Neural cell (in vitro differentiated cells): ENCODE measurements around the gene SLC4A3. TPM values are rescaled to one million over a fixed set of nuclear protein-coding genes. Genes with fewer than 3 reads are reported as not detected.

Experiments used
- H2AFZ ChIP-seq: fragments of 200-600, 300-800 bp; sonication (generic), shearing (Covaris generic); 2 replicates; pipeline ENCODE4 v1.6.0; 2014; ENCODE audit warnings: low read depth, mild to moderate bottlenecking, antibody characterized with exemption, low read length, moderate library complexity
- H3F3A ChIP-seq: fragments of 200-600 bp; shearing (Covaris generic); 2 replicates; pipeline ENCODE4 v1.6.1; 2016; ENCODE audit warnings: mild to moderate bottlenecking, moderate library complexity, mixed read lengths, antibody characterized with exemption, low read length; ENCODE audit not compliant: insufficient read depth, poor library complexity, severe bottlenecking
- H3K27ac ChIP-seq: fragments of 200-600, 300-800 bp; sonication (generic), shearing (Covaris generic); 2 replicates; pipeline ENCODE4 v1.5.1; 2014; ENCODE audit warnings: mild to moderate bottlenecking, low read length, moderate library complexity
- H3K27me3 ChIP-seq: fragments of 300-800, 200-600 bp; sonication (generic), shearing (Covaris generic); 2 replicates; pipeline ENCODE4 v1.6.0; 2014; ENCODE audit warnings: mild to moderate bottlenecking, low read depth, low read length, moderate library complexity; ENCODE audit not compliant: insufficient read depth
- H3K36me3 ChIP-seq: fragments of 300-800, 200-600 bp; sonication (generic), shearing (Covaris generic); 2 replicates; pipeline ENCODE4 v1.5.1; 2014; ENCODE audit warnings: mild to moderate bottlenecking, antibody characterized with exemption, low read length, moderate library complexity; ENCODE audit not compliant: insufficient read depth
- H3K4me2 ChIP-seq: fragments of 300-800, 200-600 bp; sonication (generic), shearing (Covaris generic); 2 replicates; pipeline ENCODE4 v1.6.0; 2014; ENCODE audit warnings: mild to moderate bottlenecking, low read length
- H3K4me3 ChIP-seq: fragments of 300-800, 200-600 bp; sonication (generic), shearing (Covaris generic); 2 replicates; pipeline ENCODE4 v1.5.1; 2014; ENCODE audit warnings: mild to moderate bottlenecking, low read length, moderate library complexity
- H3K79me2 ChIP-seq: fragments of 200-600 bp; shearing (Covaris generic); replicated peaks from 2 replicates; pipeline ENCODE4 v1.6.0; 2014; ENCODE audit warnings: mild to moderate bottlenecking, low read length, moderate library complexity; ENCODE audit not compliant: insufficient read depth
- H3K9ac ChIP-seq: fragments of 300-800, 200-600 bp; sonication (generic), shearing (Covaris generic); 2 replicates; pipeline ENCODE4 v1.6.1; 2016; ENCODE audit warnings: mild to moderate bottlenecking, low read length, mixed read lengths
- H3K9me2 ChIP-seq: fragments of 200-600 bp; shearing (Covaris generic); 2 replicates; pipeline ENCODE4 v1.6.1; 2016; ENCODE audit warnings: mild to moderate bottlenecking, low read length, mixed read lengths; ENCODE audit not compliant: insufficient read depth
- H3K9me3 ChIP-seq: fragments of 200-600, 300-800 bp; sonication (generic), shearing (Covaris generic); 2 replicates; pipeline ENCODE4 v1.6.1; 2016; ENCODE audit warnings: mild to moderate bottlenecking, mixed run types, low read length, moderate library complexity, mixed read lengths
- H4K20me1 ChIP-seq: fragments of 200-600 bp; shearing (Covaris generic); 2 replicates; pipeline ENCODE4 v1.6.1; 2016; ENCODE audit warnings: mild to moderate bottlenecking, mixed run types; ENCODE audit not compliant: insufficient read depth
- EP300 ChIP-seq: fragments of 450-650 bp; conservative IDR thresholded peaks from 2 replicates; pipeline ENCODE4 v1.6.1; 2014; ENCODE audit warnings: antibody characterized with exemption, mild to moderate bottlenecking, moderate library complexity; ENCODE audit not compliant: poor library complexity, severe bottlenecking
- EZH2 ChIP-seq: fragments of 200-600, 300-800 bp; shearing (Covaris generic), sonication (generic); IDR thresholded peaks from 2 replicates; pipeline ENCODE4 v1.6.1; 2014; ENCODE audit warnings: antibody characterized with exemption, low read length, borderline replicate concordance, mild to moderate bottlenecking; ENCODE audit not compliant: insufficient read depth, poor library complexity, severe bottlenecking
- MXI1 ChIP-seq: fragments of 450-650 bp; conservative IDR thresholded peaks from 2 replicates; pipeline ENCODE4 v1.6.1; 2014; ENCODE audit warnings: antibody characterized with exemption, mild to moderate bottlenecking; ENCODE audit not compliant: poor library complexity, severe bottlenecking
- POLR2AphosphoS5 ChIP-seq: IDR thresholded peaks from 2 replicates; pipeline ENCODE4 v1.6.1; 2012
- RAD21 ChIP-seq: fragments of 450-650 bp; conservative IDR thresholded peaks from 2 replicates; pipeline ENCODE4 v1.6.1; 2014; ENCODE audit warnings: antibody characterized with exemption, mild to moderate bottlenecking, moderate library complexity
- SMC3 ChIP-seq: fragments of 450-650 bp; conservative IDR thresholded peaks from 2 replicates; pipeline ENCODE4 v1.6.1; 2014; ENCODE audit warnings: antibody characterized with exemption, mild to moderate bottlenecking, moderate library complexity; ENCODE audit not compliant: poor library complexity
- TAF1 ChIP-seq: IDR thresholded peaks from 2 replicates; pipeline ENCODE4 v1.6.1; 2012; ENCODE audit warnings: low read depth
- polyA plus RNA-seq: library from polyadenylated mRNA; depleted of rRNA; stranded (reverse); fragments of >200 nt; gene quantifications from 2 replicates; pipeline ENCODE4 v1.2.3, GENCODE V29; 2014
- TF ChIP-seq, protein P1 (sequence below): fragments of 450-650 bp; IDR thresholded peaks from 2 replicates; pipeline ENCODE4 v1.5.1; 2014; ENCODE audit warnings: antibody characterized with exemption, mild to moderate bottlenecking, moderate library complexity; ENCODE audit not compliant: poor library complexity, severe bottlenecking
- TF ChIP-seq, protein P2 (sequence below): IDR thresholded peaks from 2 replicates; pipeline ENCODE4 v1.6.1; 2012; ENCODE audit warnings: borderline replicate concordance

SLC4A3 gene
- polyA plus RNA-seq, 1 donor from 2014 or later, result 18.7 TPM

DNA sequence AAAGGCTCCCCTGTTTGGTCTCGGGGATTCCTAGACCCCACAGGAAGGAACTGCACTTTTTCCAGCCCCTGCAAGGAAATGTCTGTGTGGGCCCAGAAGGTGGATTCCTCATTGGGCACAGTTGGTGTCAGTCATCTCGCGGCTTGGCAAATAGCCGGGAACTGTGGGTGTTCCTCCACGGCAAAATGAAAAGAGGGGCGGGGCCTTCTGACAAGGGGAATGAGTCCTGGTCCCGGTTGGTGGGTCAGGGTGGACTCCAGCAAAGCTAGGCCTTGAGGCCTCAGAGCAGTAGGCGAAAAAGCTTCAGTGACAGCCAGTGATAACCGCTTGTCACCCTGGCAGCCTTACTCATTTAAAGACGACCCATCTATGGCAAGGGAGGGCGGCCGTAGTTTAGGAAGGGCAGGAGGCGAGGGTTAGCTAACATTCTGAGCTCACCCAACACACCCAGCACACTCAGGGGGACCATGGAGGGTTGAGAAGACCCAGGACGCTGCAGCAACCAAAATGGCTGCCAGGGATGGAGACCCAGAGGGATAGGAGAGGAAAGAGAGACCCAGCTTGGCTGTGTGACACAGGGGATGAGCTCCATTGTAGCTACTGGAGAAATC, 16.5 kb downstream of the SLC4A3 start:
- Histone ChIP-seq H3K9me2 (no peaks in the 10 kb centered on the region), H3K27ac (no peak overlapping the region), H3F3A (no peaks in the 10 kb centered on the region), H3K79me2 (no peaks in the 10 kb centered on the region), H3K9ac (no peak overlapping the region), H4K20me1 (no peaks in the 10 kb centered on the region), H3K27me3 (no peaks in the 10 kb centered on the region), H3K4me2 (no peak overlapping the region), H3K9me3 (no peaks in the 10 kb centered on the region), H2AFZ (no peak overlapping the region), H3K4me3 (no peak overlapping the region), H3K36me3 (no peaks in the 10 kb centered on the region)
- TF ChIP-seq POLR2AphosphoS5 (no peak), RAD21 (no peak), MXI1 (no peak), EZH2 (no peak), EP300 (no peak), SMC3 (no peak), TAF1 (no peak)
- TF ChIP-seq, protein P1, sequence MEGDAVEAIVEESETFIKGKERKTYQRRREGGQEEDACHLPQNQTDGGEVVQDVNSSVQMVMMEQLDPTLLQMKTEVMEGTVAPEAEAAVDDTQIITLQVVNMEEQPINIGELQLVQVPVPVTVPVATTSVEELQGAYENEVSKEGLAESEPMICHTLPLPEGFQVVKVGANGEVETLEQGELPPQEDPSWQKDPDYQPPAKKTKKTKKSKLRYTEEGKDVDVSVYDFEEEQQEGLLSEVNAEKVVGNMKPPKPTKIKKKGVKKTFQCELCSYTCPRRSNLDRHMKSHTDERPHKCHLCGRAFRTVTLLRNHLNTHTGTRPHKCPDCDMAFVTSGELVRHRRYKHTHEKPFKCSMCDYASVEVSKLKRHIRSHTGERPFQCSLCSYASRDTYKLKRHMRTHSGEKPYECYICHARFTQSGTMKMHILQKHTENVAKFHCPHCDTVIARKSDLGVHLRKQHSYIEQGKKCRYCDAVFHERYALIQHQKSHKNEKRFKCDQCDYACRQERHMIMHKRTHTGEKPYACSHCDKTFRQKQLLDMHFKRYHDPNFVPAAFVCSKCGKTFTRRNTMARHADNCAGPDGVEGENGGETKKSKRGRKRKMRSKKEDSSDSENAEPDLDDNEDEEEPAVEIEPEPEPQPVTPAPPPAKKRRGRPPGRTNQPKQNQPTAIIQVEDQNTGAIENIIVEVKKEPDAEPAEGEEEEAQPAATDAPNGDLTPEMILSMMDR, result no peak
- TF ChIP-seq, protein P2, sequence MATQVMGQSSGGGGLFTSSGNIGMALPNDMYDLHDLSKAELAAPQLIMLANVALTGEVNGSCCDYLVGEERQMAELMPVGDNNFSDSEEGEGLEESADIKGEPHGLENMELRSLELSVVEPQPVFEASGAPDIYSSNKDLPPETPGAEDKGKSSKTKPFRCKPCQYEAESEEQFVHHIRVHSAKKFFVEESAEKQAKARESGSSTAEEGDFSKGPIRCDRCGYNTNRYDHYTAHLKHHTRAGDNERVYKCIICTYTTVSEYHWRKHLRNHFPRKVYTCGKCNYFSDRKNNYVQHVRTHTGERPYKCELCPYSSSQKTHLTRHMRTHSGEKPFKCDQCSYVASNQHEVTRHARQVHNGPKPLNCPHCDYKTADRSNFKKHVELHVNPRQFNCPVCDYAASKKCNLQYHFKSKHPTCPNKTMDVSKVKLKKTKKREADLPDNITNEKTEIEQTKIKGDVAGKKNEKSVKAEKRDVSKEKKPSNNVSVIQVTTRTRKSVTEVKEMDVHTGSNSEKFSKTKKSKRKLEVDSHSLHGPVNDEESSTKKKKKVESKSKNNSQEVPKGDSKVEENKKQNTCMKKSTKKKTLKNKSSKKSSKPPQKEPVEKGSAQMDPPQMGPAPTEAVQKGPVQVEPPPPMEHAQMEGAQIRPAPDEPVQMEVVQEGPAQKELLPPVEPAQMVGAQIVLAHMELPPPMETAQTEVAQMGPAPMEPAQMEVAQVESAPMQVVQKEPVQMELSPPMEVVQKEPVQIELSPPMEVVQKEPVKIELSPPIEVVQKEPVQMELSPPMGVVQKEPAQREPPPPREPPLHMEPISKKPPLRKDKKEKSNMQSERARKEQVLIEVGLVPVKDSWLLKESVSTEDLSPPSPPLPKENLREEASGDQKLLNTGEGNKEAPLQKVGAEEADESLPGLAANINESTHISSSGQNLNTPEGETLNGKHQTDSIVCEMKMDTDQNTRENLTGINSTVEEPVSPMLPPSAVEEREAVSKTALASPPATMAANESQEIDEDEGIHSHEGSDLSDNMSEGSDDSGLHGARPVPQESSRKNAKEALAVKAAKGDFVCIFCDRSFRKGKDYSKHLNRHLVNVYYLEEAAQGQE, result no peak

DNA sequence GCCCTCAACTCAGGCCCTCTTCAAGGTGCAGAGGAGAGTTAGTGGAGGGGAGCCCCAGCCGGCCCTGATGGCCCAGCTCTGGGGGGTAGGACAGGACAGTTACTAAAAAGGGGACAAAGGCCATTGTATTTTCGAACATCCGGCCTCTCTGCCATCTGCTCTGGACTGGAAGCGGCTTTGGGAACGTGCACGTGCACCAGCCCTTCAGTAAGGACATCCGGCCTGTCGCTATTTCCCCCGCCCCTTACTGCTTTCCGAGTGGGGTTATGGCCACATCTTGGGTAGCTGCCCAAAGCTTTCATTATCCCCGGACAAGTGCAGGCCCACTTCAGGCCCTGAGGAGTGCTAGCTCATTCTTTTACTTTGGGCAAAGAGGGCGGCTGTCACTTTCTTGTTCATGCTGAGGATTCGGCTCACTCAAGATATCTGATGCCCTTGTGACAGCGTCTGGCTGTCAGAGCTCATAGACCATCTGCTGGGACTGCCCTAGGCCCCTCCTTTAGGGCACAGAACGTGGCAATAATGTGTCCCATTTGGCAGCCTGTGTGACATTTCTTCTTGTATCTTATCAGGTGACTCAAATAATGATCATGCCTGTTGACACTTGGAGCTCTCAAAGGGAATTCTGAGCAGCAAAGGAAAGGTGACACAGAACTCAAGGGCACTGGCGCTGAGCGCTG, 17.5 kb downstream of the SLC4A3 start:
- H3K27me3 ChIP-seq, result no peaks in the 10 kb centered on the region
- H3K36me3 ChIP-seq, result no peaks in the 10 kb centered on the region
- peak overlapping the region; percentile 43 for H3K4me3 ChIP-seq
- TF ChIP-seq MXI1, result no peak
- TF ChIP-seq POLR2AphosphoS5, result peak; percentile 37
- TF ChIP-seq SMC3, result no peak
- TF ChIP-seq EP300, result peak; percentile 66
- TF ChIP-seq, protein P2, result no peak
- H2AFZ ChIP-seq, result no peak overlapping the region
- no peak overlapping the region for H3K9ac ChIP-seq
- peak overlapping the region; percentile 43 for H3K27ac ChIP-seq
- no peaks in the 10 kb centered on the region for H3F3A ChIP-seq
- H3K9me3 ChIP-seq, result no peaks in the 10 kb centered on the region
- no peaks in the 10 kb centered on the region for H4K20me1 ChIP-seq
- no peaks in the 10 kb centered on the region for H3K9me2 ChIP-seq
- no peaks in the 10 kb centered on the region for H3K79me2 ChIP-seq
- H3K4me2 ChIP-seq, result peak overlapping the region; percentile 10
